Hindlimb muscle (tissue), 1 donor: ENCODE results near the gene ZNF236. TPM values are rescaled to one million over a fixed set of nuclear protein-coding genes. Genes with fewer than 3 reads are reported as not detected.
"Not testable (repeated sequence)": the region's sequence is repeated elsewhere in the genome, so short reads cannot be mapped to it uniquely, and the experiment has no call there.

Source experiments
- DNase-seq: peaks from one replicate; pipeline ENCODE4 v3.0.0-alpha.2; 2013
- polyA plus RNA-seq: library from polyadenylated mRNA; unstranded; fragments of 120-200 nt; gene quantifications from one replicate; pipeline ENCODE4 v1.2.1, GENCODE V29; 2013; ENCODE audit not compliant: insufficient read length

The ZNF236 gene
- 6.4 TPM for polyA plus RNA-seq

- peak; percentile 88 for DNase-seq
These were observed at the start of gene ZNF236 for GRCh38 chr18:76822506-76823160. TSS of gene ZNF236 (plus strand) at chr18:76822557. CDS start at chr18:76822608, 51 bp downstream.

- DNase-seq, result no peak
These were observed 49.7 kb upstream of the ZNF236 start for GRCh38 chr18:76772665-76773064.

GRCh38 chr18:76777036-76777435, 45.3 kb upstream of the ZNF236 start:
- DNase-seq, result not testable (repeated sequence)

GRCh38 chr18:76783786-76784484, 38.4 kb upstream of the ZNF236 start:
- no peak for DNase-seq

- no peak for DNase-seq
These were observed 36.5 kb upstream of the ZNF236 start for GRCh38 chr18:76785872-76786271.

GRCh38 chr18:76788571-76789317, 33.6 kb upstream of the ZNF236 start:
- no peak for DNase-seq

- no peak for DNase-seq
These were observed 31.3 kb upstream of the ZNF236 start for GRCh38 chr18:76791106-76791505.

GRCh38 chr18:76791642-76792041, 30.7 kb upstream of the ZNF236 start:
- DNase-seq, result no peak

GRCh38 chr18:76794326-76794725, 28.0 kb upstream of the ZNF236 start:
- DNase-seq, result no peak

GRCh38 chr18:76801567-76802505, 20.5 kb upstream of the ZNF236 start:
- DNase-seq, result peak; percentile 53

- DNase-seq, result no peak
These were observed 18.9 kb upstream of the ZNF236 start for GRCh38 chr18:76803413-76803812.

GRCh38 chr18:76803814-76804213, 18.5 kb upstream of the ZNF236 start:
- peak; percentile 56 for DNase-seq

GRCh38 chr18:76805221-76805620, 17.1 kb upstream of the ZNF236 start:
- DNase-seq, result no peak

GRCh38 chr18:76806301-76806700, 16.1 kb upstream of the ZNF236 start:
- no peak for DNase-seq

GRCh38 chr18:76808561-76808960, 13.8 kb upstream of the ZNF236 start:
- no peak for DNase-seq

- not testable (repeated sequence) for DNase-seq
These were observed 10.8 kb upstream of the ZNF236 start for GRCh38 chr18:76811530-76811929.

- DNase-seq, result no peak
These were observed 8.1 kb upstream of the ZNF236 start for GRCh38 chr18:76814256-76814655.

- DNase-seq, result no peak
These were observed 6.2 kb upstream of the ZNF236 start for GRCh38 chr18:76816127-76816526.

- no peak for DNase-seq
These were observed 4.3 kb upstream of the ZNF236 start for GRCh38 chr18:76817888-76818611.

- no peak for DNase-seq
These were observed 2.8 kb upstream of the ZNF236 start for GRCh38 chr18:76819411-76820136.

GRCh38 chr18:76821356-76821874, 942 bp upstream of the ZNF236 start:
- DNase-seq, result no peak
